HEK293T (cell line): ENCODE results near the gene CYTH3.
"Not testable (repeated sequence)": the region's sequence is repeated elsewhere in the genome, so short reads cannot be mapped to it uniquely, and the experiment has no call there.

Experiments
- CTCF ChIA-PET: fragments of 350-600 bp; formaldehyde crosslinking; extraction: SDS; loops from one replicate; lab custom pipeline; 2021; ENCODE audit warnings: antibody characterized with exemption, inconsistent platforms; lab: Yijun Ruan, JAX
- POLR2A ChIA-PET: fragments of 350-600 bp; formaldehyde crosslinking; extraction: SDS; loops from one replicate; lab custom pipeline; 2020; ENCODE audit warnings: antibody characterized with exemption, inconsistent platforms; lab: Yijun Ruan, JAX
- DNase-seq: peaks from one replicate; pipeline ENCODE4 v3.0.0; 2012; ENCODE audit warnings: mixed read lengths; ENCODE audit errors: extremely low spot score
- ARNT ChIP-seq: fragments of 450-650 bp; IDR thresholded peaks from 2 replicates; pipeline ENCODE4 v1.6.1; 2017; ENCODE audit warnings: mild to moderate bottlenecking
- BHLHE40 ChIP-seq: fragments of 450-650 bp; IDR thresholded peaks from 2 replicates; pipeline ENCODE4 v1.6.1; 2016; ENCODE audit warnings: mild to moderate bottlenecking, moderate library complexity, borderline replicate concordance
- CTBP1 ChIP-seq: fragments of 450-650 bp; IDR thresholded peaks from 2 replicates; pipeline ENCODE4 v1.6.1; 2016; ENCODE audit warnings: borderline replicate concordance
- ELF4 ChIP-seq: fragments of 450-650 bp; IDR thresholded peaks from 2 replicates; pipeline ENCODE4 v1.6.1; 2017; ENCODE audit warnings: antibody characterized with exemption
- FOXA1 ChIP-seq: fragments of 450-650 bp; IDR thresholded peaks from 2 replicates; pipeline ENCODE4 v1.6.1; 2016; ENCODE audit warnings: mild to moderate bottlenecking
- FOXK2 ChIP-seq: fragments of 450-650 bp; IDR thresholded peaks from 2 replicates; pipeline ENCODE4 v1.6.1; 2016; ENCODE audit warnings: mild to moderate bottlenecking
- FOXM1 ChIP-seq: fragments of 450-650 bp; IDR thresholded peaks from 2 replicates; pipeline ENCODE4 v1.6.1; 2017; ENCODE audit warnings: mild to moderate bottlenecking, borderline replicate concordance
- HDGF ChIP-seq: fragments of 450-650 bp; IDR thresholded peaks from 2 replicates; pipeline ENCODE4 v1.6.1; 2017; ENCODE audit warnings: antibody characterized with exemption, borderline replicate concordance
- L3MBTL2 ChIP-seq: fragments of 450-650 bp; conservative IDR thresholded peaks from 2 replicates; pipeline ENCODE4 v1.6.1; 2016; ENCODE audit warnings: mild to moderate bottlenecking
- LEF1 ChIP-seq: fragments of 450-650 bp; IDR thresholded peaks from 2 replicates; pipeline ENCODE4 v1.6.1; 2017; ENCODE audit warnings: mild to moderate bottlenecking, borderline replicate concordance
- NFRKB ChIP-seq: fragments of 450-650 bp; IDR thresholded peaks from 2 replicates; pipeline ENCODE4 v1.6.1; 2016; ENCODE audit warnings: mild to moderate bottlenecking, moderate library complexity
- SP1 ChIP-seq: fragments of 450-650 bp; IDR thresholded peaks from 2 replicates; pipeline ENCODE4 v1.6.1; 2017
- SUZ12 ChIP-seq: fragments of 450-650 bp; IDR thresholded peaks from 2 replicates; pipeline ENCODE4 v1.6.1; 2016; ENCODE audit warnings: mild to moderate bottlenecking
- TARDBP ChIP-seq: fragments of 450-650 bp; IDR thresholded peaks from 2 replicates; pipeline ENCODE4 v1.6.1; 2016
- ZNF384 ChIP-seq: fragments of 450-650 bp; IDR thresholded peaks from 2 replicates; pipeline ENCODE4 v1.6.1; 2016
- TF ChIP-seq, protein P1 (sequence below): fragments of 450-650 bp; IDR thresholded peaks from 2 replicates; pipeline ENCODE4 v1.6.1; 2016

CYTH3 gene

DNA sequence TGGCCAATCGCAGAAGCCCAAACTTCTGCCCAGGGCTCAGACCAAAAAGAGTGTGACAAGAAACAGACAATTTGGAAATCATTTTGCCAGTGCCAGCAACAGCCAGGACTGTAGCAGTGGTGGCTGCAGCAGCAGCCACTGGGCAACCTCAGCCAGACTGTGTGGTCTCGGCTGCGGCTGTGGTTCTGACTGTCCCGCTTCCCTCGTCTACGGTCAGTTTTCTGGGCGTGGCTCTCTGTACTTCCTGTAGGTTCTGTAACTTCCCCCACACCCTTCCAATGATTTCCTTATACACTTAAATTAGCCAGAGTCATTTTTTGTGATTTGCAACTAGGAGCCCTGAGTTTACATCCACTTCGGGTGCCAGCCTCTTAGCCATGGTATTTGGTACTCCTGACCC, 39.9 kb downstream of the CYTH3 start:
- TF ChIP-seq SP1 = no peak
- TF ChIP-seq ELF4 = no peak
- TF ChIP-seq BHLHE40 = no peak
- no peak for TF ChIP-seq SUZ12
- TF ChIP-seq ZNF384 = no peak
- no peak for TF ChIP-seq NFRKB
- TF ChIP-seq ARNT = no peak
- TF ChIP-seq FOXA1 = no peak
- POLR2A ChIA-PET = no interaction called here
- CTCF ChIA-PET = no interaction called here
- DNase-seq = no peak

DNA sequence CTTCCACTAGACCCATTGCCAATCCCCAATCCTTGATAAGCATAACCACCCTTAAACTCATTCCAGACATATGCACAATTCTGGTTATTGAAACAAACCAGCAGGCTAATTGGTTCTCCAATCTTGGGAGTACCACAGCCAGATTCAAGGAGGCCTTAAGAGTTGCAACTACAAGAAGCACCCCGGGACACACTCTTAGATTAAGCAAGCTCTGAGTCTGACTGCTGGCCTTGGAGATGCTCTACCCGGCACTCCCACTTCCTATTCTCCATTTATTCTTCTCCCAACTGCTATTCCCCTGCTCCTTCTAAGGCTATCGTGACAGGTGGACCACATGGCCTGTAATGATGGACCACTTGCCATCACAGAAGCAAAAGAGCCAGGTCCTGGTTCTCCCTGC, 40.3 kb downstream of the CYTH3 start:
- ChIA-PET CTCF (no interaction called here), POLR2A (interaction anchor here (1.0 kb wide), 1 partner anchor 24 kb away, joined by 3 read pairs; no protein-coding TSS in a partner anchor)
- TF ChIP-seq SUZ12 = no peak
- TF ChIP-seq LEF1 = no peak
- no peak for TF ChIP-seq L3MBTL2
- no peak for TF ChIP-seq NFRKB
- no peak for TF ChIP-seq FOXK2
- TF ChIP-seq BHLHE40 = no peak
- no peak for TF ChIP-seq CTBP1
- TF ChIP-seq ZNF384 = no peak
- no peak for TF ChIP-seq FOXM1
- TF ChIP-seq ARNT = no peak
- TF ChIP-seq HDGF = no peak
- TF ChIP-seq, protein P1, sequence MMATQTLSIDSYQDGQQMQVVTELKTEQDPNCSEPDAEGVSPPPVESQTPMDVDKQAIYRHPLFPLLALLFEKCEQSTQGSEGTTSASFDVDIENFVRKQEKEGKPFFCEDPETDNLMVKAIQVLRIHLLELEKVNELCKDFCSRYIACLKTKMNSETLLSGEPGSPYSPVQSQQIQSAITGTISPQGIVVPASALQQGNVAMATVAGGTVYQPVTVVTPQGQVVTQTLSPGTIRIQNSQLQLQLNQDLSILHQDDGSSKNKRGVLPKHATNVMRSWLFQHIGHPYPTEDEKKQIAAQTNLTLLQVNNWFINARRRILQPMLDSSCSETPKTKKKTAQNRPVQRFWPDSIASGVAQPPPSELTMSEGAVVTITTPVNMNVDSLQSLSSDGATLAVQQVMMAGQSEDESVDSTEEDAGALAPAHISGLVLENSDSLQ = no peak
- no peak for TF ChIP-seq ELF4
- no peak for TF ChIP-seq SP1
- TF ChIP-seq TARDBP = no peak
- no peak for TF ChIP-seq FOXA1
- no peak for DNase-seq

DNA sequence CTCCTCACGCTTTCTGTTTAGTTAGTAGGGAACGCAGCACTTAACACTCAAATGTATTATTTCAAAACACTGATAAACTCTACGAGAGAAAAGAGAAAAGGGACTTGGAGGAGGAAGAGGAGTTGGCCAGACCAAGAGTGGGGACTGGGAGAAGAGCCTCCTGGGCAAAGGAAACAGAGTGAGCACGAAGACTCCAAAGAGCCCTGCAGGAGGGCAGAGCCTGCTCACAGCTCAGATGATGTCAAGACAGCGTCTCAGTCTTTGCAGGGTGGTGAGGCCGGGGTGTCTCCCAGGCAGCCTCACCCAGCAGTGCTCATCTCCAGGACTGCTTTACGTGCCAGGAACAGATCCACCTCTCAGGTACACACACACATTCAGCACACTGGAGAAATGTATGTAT, 41.2 kb downstream of the CYTH3 start:
- TF ChIP-seq SUZ12 (no peak), CTBP1 (no peak), NFRKB (no peak), BHLHE40 (no peak)
- TF ChIP-seq, protein P1 = no peak
- POLR2A ChIA-PET = interaction anchor here (1.0 kb wide), 1 partner anchor 25 kb away, joined by 3 read pairs; no protein-coding TSS in a partner anchor
- no peak for DNase-seq
- CTCF ChIA-PET = interaction anchor here (0.7 kb wide), 1 partner anchor 67 kb away, joined by 3 read pairs; no protein-coding TSS in a partner anchor

DNA sequence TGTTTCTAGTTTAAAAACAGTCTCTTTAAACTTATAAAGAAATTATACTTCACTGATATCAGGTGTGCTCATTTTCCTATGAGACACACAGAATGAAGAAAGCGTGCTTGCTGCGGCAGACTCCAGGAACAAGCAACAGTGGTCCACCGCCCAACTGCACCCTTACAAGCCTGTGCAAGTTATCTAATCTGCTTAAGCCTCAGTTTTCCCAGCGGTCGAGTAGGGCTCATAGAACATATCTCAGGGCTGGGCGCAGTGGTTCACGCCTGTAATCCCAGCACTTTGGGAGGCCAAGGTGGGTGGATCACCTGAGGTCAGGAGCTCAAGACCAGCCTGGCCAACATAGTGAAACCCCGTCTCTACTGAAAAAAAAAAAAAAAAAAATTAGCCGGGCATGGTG, 43.1 kb downstream of the CYTH3 start:
- TF ChIP-seq ZNF384 = peak; percentile 76
- CTCF ChIA-PET, POLR2A ChIA-PET, DNase-seq: not testable (repeated sequence)

DNA sequence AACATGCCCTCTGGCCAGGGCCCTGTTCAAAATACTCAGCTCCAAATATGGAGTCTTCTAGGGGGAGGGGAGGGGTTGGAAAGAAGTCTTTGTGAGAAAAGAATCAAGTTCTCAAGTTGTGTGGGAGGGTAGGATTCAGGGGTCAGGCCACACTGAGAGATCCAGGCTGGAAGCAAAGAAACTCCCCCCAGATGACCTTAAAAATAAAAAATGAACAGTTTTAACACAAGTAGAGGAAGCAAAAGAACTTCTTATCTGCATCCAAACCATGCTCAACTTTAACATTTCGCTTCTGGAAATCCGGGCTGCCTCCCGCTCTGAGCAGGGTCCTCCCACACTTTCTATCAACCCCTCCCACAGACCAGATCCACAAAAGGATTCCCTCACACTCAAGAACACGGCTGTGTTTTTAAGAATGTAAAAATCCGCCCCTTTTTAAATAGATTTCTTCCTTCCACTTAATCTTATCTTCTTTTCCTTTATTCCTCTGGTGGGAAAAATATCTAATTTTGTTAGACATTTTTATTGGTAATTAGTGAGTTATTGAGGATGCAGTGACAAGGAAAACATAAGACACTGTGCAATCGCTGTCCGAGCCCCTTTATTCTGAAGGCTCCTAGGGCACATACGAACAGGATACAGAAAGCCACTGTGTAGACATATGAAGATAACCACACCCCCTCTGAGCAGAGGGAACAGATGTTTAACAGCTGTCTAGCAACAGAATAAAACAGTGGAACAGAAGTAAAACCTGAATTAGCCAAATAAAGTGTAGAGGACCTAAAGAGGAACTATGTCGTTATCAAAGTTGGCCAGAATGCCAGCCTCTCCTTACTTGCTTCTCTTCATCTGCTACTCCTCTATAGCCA, 43.8 kb downstream of the CYTH3 start:
- POLR2A ChIA-PET = interaction anchor here (0.8 kb wide), 1 partner anchor 32 kb away, joined by 3 read pairs; no protein-coding TSS in a partner anchor
- peak; percentile 22 for DNase-seq
- CTCF ChIA-PET = interaction anchor here (0.8 to 1.0 kb wide), 2 partner anchors 18 to 20 kb away, joined by 3 read pairs; no protein-coding TSS in a partner anchor

DNA sequence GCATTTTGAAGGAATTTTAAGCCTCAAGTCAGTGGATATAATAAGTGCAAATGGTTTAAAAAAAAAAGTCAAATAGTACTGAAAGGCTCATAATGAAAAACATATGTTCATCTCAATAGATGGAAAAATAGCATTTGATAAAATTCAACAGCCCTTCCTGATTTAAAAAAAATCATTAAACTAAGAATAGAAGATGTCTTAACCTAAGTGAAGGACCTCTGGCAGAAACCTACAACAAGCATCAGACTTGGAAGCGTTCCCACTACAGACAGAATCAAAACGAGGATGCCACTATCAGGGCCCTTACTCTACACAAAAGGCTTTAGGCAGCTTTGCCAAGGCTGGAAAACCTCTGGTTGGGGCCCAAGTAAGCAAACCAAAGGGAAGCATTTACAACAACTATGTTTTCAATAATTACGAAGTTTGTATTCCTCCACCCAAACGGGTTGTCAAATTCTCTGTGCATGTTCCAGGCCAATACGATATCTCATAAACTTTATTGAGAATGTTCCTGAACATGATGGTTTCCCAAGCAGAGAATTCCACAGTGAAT, 45.1 kb downstream of the CYTH3 start:
- CTCF ChIA-PET = no interaction called here
- POLR2A ChIA-PET = no interaction called here
- DNase-seq = no peak
- no peak for TF ChIP-seq BHLHE40
- no peak for TF ChIP-seq SP1
- no peak for TF ChIP-seq LEF1
- TF ChIP-seq FOXA1 = no peak
- TF ChIP-seq FOXM1 = no peak
- TF ChIP-seq, protein P1 = no peak
- no peak for TF ChIP-seq SUZ12
- no peak for TF ChIP-seq CTBP1

More for the DNA sequence above, 43.8 kb downstream of the CYTH3 start:
- TF ChIP-seq ARNT = no peak
- no peak for TF ChIP-seq HDGF
- no peak for TF ChIP-seq L3MBTL2
- TF ChIP-seq SP1 = no peak
- no peak for TF ChIP-seq FOXM1
- TF ChIP-seq NFRKB = no peak
